ENCODE results near the gene RHAG.
"Not testable (repeated sequence)": the region's sequence is repeated elsewhere in the genome, so short reads cannot be mapped to it uniquely, and the experiment has no call there.

RHAG gene

GRCh38 chr6:49637350-49637731 is 702 bp upstream of the RHAG start:
- Histone ChIP-seq H3K4me1 (ENCODE audit: control insufficient read depth in 2 of 2, insufficient read depth in 2 of 2, low read length in 2 of 2) (no peaks in the 10 kb centered on the region), H3K4me3 (ENCODE audit: low read length in 2 of 2) (no peak overlapping the region), H3K36me3 (ENCODE audit: control insufficient read depth in 2 of 2, insufficient read depth in 2 of 2, low read length in 2 of 2) (no peaks in the 10 kb centered on the region), H3K27me3 (ENCODE audit: control insufficient read depth in 2 of 2, insufficient read depth in 2 of 2, low read length in 2 of 2) (no peaks in the 10 kb centered on the region), H3K9ac (ENCODE audit: low read depth in 1 of 2, low read length in 2 of 2) (no peak overlapping the region), H3K9me3 (ENCODE audit: control insufficient read depth in 2 of 2, low read length in 2 of 2) (no peaks in the 10 kb centered on the region), H3K27ac (ENCODE audit: low read depth in 2 of 2, low read length in 2 of 2) (no peak overlapping the region)

GRCh38 chr6:49635978-49636712 is 494 bp downstream of the RHAG start:
- Histone ChIP-seq H3K4me1 (ENCODE audit: control insufficient read depth in 2 of 2, insufficient read depth in 2 of 2, low read length in 2 of 2) (no peaks in the 10 kb centered on the region), H3K36me3 (ENCODE audit: control insufficient read depth in 2 of 2, insufficient read depth in 2 of 2, low read length in 2 of 2) (no peaks in the 10 kb centered on the region), H3K9me3 (ENCODE audit: control insufficient read depth in 2 of 2, low read length in 2 of 2) (no peaks in the 10 kb centered on the region), H3K4me3 (ENCODE audit: low read length in 2 of 2) (no peak overlapping the region), H3K27me3 (ENCODE audit: control insufficient read depth in 2 of 2, insufficient read depth in 2 of 2, low read length in 2 of 2) (no peaks in the 10 kb centered on the region), H3K9ac (ENCODE audit: low read depth in 1 of 2, low read length in 2 of 2) (no peak overlapping the region), H3K27ac (ENCODE audit: low read depth in 2 of 2, low read length in 2 of 2) (no peak overlapping the region)

GRCh38 chr6:49635480-49635879 is 1.2 kb downstream of the RHAG start:
- H3K4me1 ChIP-seq (ENCODE audit: control insufficient read depth in 2 of 2, insufficient read depth in 2 of 2, low read length in 2 of 2): no peaks in the 10 kb centered on the region
- no peak overlapping the region for H3K9ac ChIP-seq (ENCODE audit: low read depth in 1 of 2, low read length in 2 of 2)
- H3K9me3 ChIP-seq (ENCODE audit: control insufficient read depth in 2 of 2, low read length in 2 of 2): no peaks in the 10 kb centered on the region
- H3K27ac ChIP-seq (ENCODE audit: low read depth in 2 of 2, low read length in 2 of 2): no peak overlapping the region
- no peak overlapping the region for H3K4me3 ChIP-seq (ENCODE audit: low read length in 2 of 2)
- no peaks in the 10 kb centered on the region for H3K36me3 ChIP-seq (ENCODE audit: control insufficient read depth in 2 of 2, insufficient read depth in 2 of 2, low read length in 2 of 2)
- no peaks in the 10 kb centered on the region for H3K27me3 ChIP-seq (ENCODE audit: control insufficient read depth in 2 of 2, insufficient read depth in 2 of 2, low read length in 2 of 2)

- H3K36me3 ChIP-seq (ENCODE audit: control insufficient read depth in 2 of 2, insufficient read depth in 2 of 2, low read length in 2 of 2): no peaks in the 10 kb centered on the region
- no peak overlapping the region for H3K27ac ChIP-seq (ENCODE audit: low read depth in 2 of 2, low read length in 2 of 2)
- H3K27me3 ChIP-seq (ENCODE audit: control insufficient read depth in 2 of 2, insufficient read depth in 2 of 2, low read length in 2 of 2): no peaks in the 10 kb centered on the region
- H3K4me3 ChIP-seq (ENCODE audit: low read length in 2 of 2): no peak overlapping the region
- no peak overlapping the region for H3K9ac ChIP-seq (ENCODE audit: low read depth in 1 of 2, low read length in 2 of 2)
- no peaks in the 10 kb centered on the region for H3K4me1 ChIP-seq (ENCODE audit: control insufficient read depth in 2 of 2, insufficient read depth in 2 of 2, low read length in 2 of 2)
- H3K9me3 ChIP-seq (ENCODE audit: control insufficient read depth in 2 of 2, low read length in 2 of 2): no peaks in the 10 kb centered on the region
These were observed 1.8 kb downstream of the RHAG start for GRCh38 chr6:49634836-49635218.

GRCh38 chr6:49634092-49634835 is 2.4 kb downstream of the RHAG start:
- Histone ChIP-seq H3K4me3 (ENCODE audit: low read length in 2 of 2) (no peak overlapping the region), H3K27ac (ENCODE audit: low read depth in 2 of 2, low read length in 2 of 2) (no peak overlapping the region), H3K4me1 (ENCODE audit: control insufficient read depth in 2 of 2, insufficient read depth in 2 of 2, low read length in 2 of 2) (no peaks in the 10 kb centered on the region), H3K36me3 (ENCODE audit: control insufficient read depth in 2 of 2, insufficient read depth in 2 of 2, low read length in 2 of 2) (no peaks in the 10 kb centered on the region), H3K27me3 (ENCODE audit: control insufficient read depth in 2 of 2, insufficient read depth in 2 of 2, low read length in 2 of 2) (no peaks in the 10 kb centered on the region), H3K9me3 (ENCODE audit: control insufficient read depth in 2 of 2, low read length in 2 of 2) (no peaks in the 10 kb centered on the region), H3K9ac (ENCODE audit: low read depth in 1 of 2, low read length in 2 of 2) (no peak overlapping the region)

GRCh38 chr6:49633541-49633940 is 3.1 kb downstream of the RHAG start:
- Histone ChIP-seq H3K9ac (ENCODE audit: low read depth in 1 of 2, low read length in 2 of 2) (no peak overlapping the region), H3K36me3 (ENCODE audit: control insufficient read depth in 2 of 2, insufficient read depth in 2 of 2, low read length in 2 of 2) (no peaks in the 10 kb centered on the region), H3K9me3 (ENCODE audit: control insufficient read depth in 2 of 2, low read length in 2 of 2) (no peaks in the 10 kb centered on the region), H3K4me3 (ENCODE audit: low read length in 2 of 2) (no peak overlapping the region), H3K27me3 (ENCODE audit: control insufficient read depth in 2 of 2, insufficient read depth in 2 of 2, low read length in 2 of 2) (no peaks in the 10 kb centered on the region), H3K4me1 (ENCODE audit: control insufficient read depth in 2 of 2, insufficient read depth in 2 of 2, low read length in 2 of 2) (no peaks in the 10 kb centered on the region), H3K27ac (ENCODE audit: low read depth in 2 of 2, low read length in 2 of 2) (no peak overlapping the region)

- Histone ChIP-seq H3K4me1 (ENCODE audit: control insufficient read depth in 2 of 2, insufficient read depth in 2 of 2, low read length in 2 of 2) (no peaks in the 10 kb centered on the region), H3K27ac (ENCODE audit: low read depth in 2 of 2, low read length in 2 of 2) (no peak overlapping the region), H3K4me3 (ENCODE audit: low read length in 2 of 2) (no peak overlapping the region), H3K9ac (ENCODE audit: low read depth in 1 of 2, low read length in 2 of 2) (no peak overlapping the region), H3K9me3 (ENCODE audit: control insufficient read depth in 2 of 2, low read length in 2 of 2) (no peaks in the 10 kb centered on the region), H3K27me3 (ENCODE audit: control insufficient read depth in 2 of 2, insufficient read depth in 2 of 2, low read length in 2 of 2) (no peaks in the 10 kb centered on the region), H3K36me3 (ENCODE audit: control insufficient read depth in 2 of 2, insufficient read depth in 2 of 2, low read length in 2 of 2) (no peaks in the 10 kb centered on the region)
These were observed 3.9 kb downstream of the RHAG start for GRCh38 chr6:49632727-49633126.

GRCh38 chr6:49629485-49630088 is 7.1 kb downstream of the RHAG start:
- not testable (repeated sequence) for H3K9ac ChIP-seq (ENCODE audit: low read depth in 1 of 2, low read length in 2 of 2); H3K27me3 ChIP-seq (ENCODE audit: control insufficient read depth in 2 of 2, insufficient read depth in 2 of 2, low read length in 2 of 2); H3K4me1 ChIP-seq (ENCODE audit: control insufficient read depth in 2 of 2, insufficient read depth in 2 of 2, low read length in 2 of 2); H3K9me3 ChIP-seq (ENCODE audit: control insufficient read depth in 2 of 2, low read length in 2 of 2); H3K4me3 ChIP-seq (ENCODE audit: low read length in 2 of 2); H3K36me3 ChIP-seq (ENCODE audit: control insufficient read depth in 2 of 2, insufficient read depth in 2 of 2, low read length in 2 of 2); H3K27ac ChIP-seq (ENCODE audit: low read depth in 2 of 2, low read length in 2 of 2)

- Histone ChIP-seq H3K9me3 (ENCODE audit: control insufficient read depth in 2 of 2, low read length in 2 of 2) (no peaks in the 10 kb centered on the region), H3K27me3 (ENCODE audit: control insufficient read depth in 2 of 2, insufficient read depth in 2 of 2, low read length in 2 of 2) (no peaks in the 10 kb centered on the region), H3K36me3 (ENCODE audit: control insufficient read depth in 2 of 2, insufficient read depth in 2 of 2, low read length in 2 of 2) (no peaks in the 10 kb centered on the region), H3K4me1 (ENCODE audit: control insufficient read depth in 2 of 2, insufficient read depth in 2 of 2, low read length in 2 of 2) (no peaks in the 10 kb centered on the region), H3K9ac (ENCODE audit: low read depth in 1 of 2, low read length in 2 of 2) (no peak overlapping the region), H3K27ac (ENCODE audit: low read depth in 2 of 2, low read length in 2 of 2) (no peak overlapping the region), H3K4me3 (ENCODE audit: low read length in 2 of 2) (no peak overlapping the region)
These were observed 9.8 kb downstream of the RHAG start for GRCh38 chr6:49626811-49627210.

GRCh38 chr6:49618257-49618656 is 18.4 kb downstream of the RHAG start:
- Histone ChIP-seq H3K9me3 (ENCODE audit: control insufficient read depth in 2 of 2, low read length in 2 of 2) (no peaks in the 10 kb centered on the region), H3K27me3 (ENCODE audit: control insufficient read depth in 2 of 2, insufficient read depth in 2 of 2, low read length in 2 of 2) (no peaks in the 10 kb centered on the region), H3K4me3 (ENCODE audit: low read length in 2 of 2) (no peak overlapping the region), H3K4me1 (ENCODE audit: control insufficient read depth in 2 of 2, insufficient read depth in 2 of 2, low read length in 2 of 2) (no peaks in the 10 kb centered on the region), H3K9ac (ENCODE audit: low read depth in 1 of 2, low read length in 2 of 2) (no peak overlapping the region), H3K27ac (ENCODE audit: low read depth in 2 of 2, low read length in 2 of 2) (no peak overlapping the region), H3K36me3 (ENCODE audit: control insufficient read depth in 2 of 2, insufficient read depth in 2 of 2, low read length in 2 of 2) (no peaks in the 10 kb centered on the region)
